Measurements from ENCODE around the gene ASB8.

ASB8 gene

DNA sequence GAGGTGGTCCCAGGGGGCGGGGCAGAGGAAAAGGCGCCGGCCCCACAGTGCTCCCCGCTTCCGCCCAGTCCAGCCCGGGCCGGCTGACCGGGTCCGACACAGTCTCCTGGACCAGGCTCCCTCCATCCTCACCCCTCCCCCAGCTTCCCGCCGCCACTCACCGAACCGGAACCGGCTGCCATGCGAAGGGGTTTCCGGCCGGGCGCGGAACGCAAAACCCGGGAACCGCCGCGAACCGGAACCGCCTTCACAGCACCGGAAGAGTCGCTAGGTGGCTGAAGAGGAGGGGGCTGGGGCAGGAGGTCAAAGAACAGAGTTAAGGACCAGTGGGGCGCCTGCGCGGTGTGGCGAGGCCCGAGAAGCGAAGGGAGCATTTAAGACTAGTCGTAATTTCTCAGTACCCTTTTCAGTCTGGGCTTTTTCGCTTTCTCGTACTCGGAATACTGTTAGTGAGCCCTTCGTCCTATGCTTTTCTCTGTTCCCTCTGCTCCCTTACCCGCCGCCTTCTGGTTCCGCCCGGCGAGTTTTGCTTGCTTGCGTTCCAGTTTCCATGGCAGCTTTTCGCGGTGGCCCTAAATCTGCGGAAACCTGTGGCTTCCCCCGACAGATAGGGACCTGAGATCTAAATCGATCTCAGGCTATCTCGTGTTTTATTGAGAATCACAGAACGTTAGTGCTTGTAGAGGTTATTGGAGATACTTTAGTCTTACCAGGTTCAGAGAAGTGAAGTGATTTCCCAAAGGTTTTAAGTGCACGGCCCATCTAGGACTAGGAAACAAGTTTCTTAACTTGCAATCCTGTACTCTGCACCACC, 51.2 kb downstream of the ASB8 start, which contains the start of gene SENP1:
Gene SENP1, minus strand, starts transcription at position 213 of the 814 bp plus-strand sequence. CDS start 4,607 bp downstream, outside the sequence.
- peak; percentile 83 to 87 for DNase-seq (ENCODE audit: low read depth in 2 of 2)

DNA sequence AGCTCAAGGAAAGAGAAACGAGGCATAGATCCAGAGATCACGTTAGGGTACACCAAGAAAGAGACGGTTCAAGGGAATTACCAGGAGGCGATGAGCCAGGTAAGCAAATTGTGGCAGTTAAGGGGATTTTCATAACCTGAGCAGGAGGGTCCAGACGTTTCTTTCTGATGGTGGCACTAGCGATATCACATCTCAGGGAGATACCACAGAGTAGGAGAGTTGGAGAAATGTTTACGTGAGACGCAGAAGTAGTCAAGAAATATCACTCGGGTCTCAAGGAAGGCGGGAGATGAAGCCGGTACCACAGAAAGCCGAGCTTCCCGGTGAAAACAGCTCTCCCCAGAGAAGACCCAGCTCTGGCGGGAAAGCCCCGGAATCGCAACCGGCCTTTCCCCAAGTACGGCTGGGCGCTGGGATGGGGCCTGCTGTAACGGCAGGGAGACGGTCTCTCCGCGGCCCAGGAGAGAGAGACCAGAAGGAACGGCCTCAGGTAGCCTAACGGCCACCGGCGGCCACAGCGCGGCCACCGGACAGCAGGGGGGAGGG, 51.9 kb downstream of the ASB8 start:
- peak; percentile 16 to 44 for DNase-seq (ENCODE audit: low read depth in 2 of 2)

DNA sequence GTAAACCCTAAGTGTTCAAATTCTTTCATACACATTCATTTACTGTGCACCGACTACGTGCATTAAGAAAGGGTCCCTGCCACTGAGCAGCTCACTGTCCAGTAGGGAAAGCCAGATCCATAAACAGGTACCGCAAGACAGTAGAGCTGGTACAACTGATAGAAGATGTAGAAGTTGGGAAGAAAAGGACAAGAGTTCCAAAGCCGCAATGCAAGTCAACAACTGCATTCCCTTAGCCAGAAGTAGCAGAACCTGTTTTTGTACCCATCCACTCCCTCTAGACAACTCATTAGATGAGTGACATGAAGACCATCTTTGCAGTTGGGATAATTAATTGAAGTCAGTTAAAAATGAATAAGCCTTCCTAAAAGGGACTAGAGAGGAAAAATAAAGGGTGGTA, 52.8 kb downstream of the ASB8 start:
- DNase-seq (ENCODE audit: low read depth in 2 of 2) = no peak

Measured in stimulated activated CD4-positive, alpha-beta T cell treated with anti-CD3 and anti-CD28 coated beads, Interleukin-1b, Interleukin-23, amount 100 ng/mL, for 4 hours (primary cell).